ENCODE results near the gene LMAN1L. TPM values are rescaled to one million over a fixed set of nuclear protein-coding genes. Genes with fewer than 3 reads are reported as not detected.

LMAN1L gene
- total RNA-seq = not detected

DNA sequence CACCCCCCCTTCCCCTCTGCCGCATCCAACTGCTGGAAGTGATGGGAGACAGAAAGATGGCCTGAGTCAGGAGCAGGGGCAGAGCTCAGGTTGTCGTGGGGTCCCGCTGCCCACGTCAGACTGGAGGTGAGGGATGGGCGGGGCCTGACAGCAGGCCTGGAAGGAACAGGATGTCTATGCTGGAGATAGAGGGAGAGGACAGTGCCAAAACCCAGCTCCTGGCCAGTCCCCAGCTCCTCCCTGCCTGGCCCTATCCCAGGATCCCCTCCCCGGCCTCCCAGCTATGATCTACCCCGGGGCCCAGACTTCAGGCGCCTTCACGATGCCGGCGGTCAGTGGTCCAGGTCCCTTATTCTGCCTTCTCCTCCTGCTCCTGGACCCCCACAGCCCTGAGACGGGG, at the start of gene LMAN1L:
LMAN1L (plus strand) TSS at position 303 of the 400 bp plus-strand sequence; CDS start at position 323, 20 bp downstream.
- no peak for DNase-seq (ENCODE audit: low spot score)

DNA sequence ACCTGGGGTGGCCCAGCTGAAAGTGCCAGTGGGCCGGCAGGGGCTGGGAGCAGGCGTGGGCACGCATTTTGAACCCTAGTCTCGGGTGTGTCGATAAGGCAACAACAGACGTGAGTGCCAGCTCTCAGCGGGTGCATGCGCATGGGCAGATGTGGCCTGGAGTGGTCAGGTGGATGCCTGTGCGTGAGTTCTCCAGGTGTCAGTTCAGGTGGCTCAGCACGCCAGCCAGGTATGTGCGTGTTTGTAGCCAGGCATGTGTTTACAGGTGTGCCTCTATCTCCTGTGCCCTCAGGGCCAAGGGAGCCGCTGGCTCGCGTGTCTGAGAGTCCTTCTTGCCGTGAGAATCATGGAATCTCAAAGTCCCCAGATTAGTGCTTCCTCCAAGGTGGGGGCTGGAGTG, 49.2 kb upstream of the LMAN1L start:
- no peak for DNase-seq (ENCODE audit: low spot score)

GRCh38 chr15:74767167-74768098, 45.2 kb upstream of the LMAN1L start:
- DNase-seq (ENCODE audit: low spot score) = no peak

DNA sequence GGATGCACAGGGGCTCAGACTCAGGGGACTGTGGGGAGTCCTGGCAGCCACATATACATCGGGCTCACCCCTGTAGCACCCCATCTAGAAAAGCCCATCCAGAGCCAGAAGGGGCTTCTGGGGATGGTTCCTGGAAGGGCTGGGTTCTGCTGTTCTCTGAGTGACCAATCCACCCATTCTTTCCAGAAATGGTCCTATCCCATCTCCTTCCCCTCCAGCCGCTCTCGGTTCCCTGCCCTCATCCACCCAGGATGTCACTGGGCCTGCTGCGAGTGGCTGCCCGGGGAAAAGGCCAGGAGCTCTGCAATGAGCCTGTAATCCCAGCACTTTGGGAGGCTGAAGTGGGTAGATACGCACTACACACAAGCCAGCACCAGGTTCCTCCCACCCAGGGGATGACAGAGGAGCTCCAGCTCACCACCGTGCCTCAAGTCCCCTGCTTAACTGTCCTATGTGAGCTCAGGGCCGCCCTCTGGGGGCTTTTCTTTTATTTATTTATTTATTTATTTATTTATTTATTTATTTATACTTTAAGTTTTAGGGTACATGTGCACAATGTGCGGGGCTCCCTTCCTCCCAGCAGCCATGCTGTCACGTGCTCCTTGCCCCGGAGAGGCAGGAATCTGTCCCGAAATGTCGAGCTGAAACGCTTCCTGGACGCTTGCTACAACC, 44.4 kb upstream of the LMAN1L start:
- DNase-seq (ENCODE audit: low spot score) = no peak

- DNase-seq (ENCODE audit: low spot score) = no peak
These were observed 43.8 kb upstream of the LMAN1L start for GRCh38 chr15:74768771-74769342.

GRCh38 chr15:74769463-74770025, 43.1 kb upstream of the LMAN1L start:
- DNase-seq (ENCODE audit: low spot score) = no peak

DNA sequence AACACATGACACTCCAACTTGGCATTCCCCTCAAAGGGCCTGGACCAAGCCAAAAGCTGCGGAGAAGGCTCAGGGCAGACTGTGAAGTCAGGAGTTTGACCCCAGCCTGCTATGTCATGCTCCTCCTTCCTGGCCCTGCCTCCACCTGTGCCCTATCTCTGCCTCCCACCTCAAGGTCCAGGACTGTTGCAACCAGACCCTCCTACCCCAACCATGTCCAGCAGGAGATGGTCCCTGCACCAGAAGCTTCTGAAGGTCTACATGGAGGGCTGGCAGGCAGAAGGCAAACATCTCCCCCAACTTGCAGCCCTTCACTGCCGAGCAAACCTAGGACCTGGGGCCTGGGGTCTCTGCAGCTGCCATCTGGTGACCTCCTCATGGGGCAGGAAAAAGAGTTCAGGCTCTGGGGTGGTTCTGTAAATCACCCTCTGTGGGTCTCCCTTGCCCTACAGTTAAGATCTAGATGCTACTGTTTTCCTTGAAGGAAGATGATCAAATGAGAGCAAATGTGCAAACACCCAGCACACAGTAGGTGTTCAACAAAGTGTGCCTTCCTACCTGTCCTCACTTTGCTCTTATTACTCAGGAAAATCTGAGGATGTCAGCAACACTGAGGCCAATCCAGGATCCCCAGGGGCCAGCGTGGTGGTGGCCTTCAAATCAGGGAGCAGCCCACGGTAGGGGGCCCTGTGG, 42.3 kb upstream of the LMAN1L start:
- DNase-seq (ENCODE audit: low spot score) = no peak

GRCh38 chr15:74773329-74773728, 39.3 kb upstream of the LMAN1L start:
- DNase-seq (ENCODE audit: low spot score) = no peak

DNA sequence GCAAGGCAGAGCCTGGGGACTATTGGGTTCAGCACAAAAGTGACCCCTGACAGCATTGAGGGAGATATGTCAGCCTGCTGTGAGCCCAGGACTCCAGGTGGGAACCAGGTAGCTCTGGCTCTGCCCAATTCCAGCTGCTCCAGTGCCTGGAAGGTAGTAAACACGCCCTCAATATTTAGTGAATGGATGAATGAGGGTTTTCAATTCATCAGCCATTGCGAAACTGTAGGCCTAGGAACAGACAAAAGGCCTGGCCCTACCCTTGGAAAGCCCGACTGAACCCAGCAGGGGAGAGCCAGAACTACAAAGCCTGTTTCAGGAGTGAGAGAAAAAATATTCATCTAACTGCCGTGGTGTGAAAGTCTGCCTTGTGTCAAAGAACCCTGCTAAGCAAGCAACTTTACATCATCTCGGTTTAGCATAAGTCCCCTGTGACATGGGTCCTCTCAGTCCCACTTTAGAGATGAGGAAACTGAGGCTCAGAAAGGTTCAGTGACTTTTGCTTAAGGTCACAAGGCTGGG, 38.8 kb upstream of the LMAN1L start:
- no peak for DNase-seq (ENCODE audit: low spot score)

DNA sequence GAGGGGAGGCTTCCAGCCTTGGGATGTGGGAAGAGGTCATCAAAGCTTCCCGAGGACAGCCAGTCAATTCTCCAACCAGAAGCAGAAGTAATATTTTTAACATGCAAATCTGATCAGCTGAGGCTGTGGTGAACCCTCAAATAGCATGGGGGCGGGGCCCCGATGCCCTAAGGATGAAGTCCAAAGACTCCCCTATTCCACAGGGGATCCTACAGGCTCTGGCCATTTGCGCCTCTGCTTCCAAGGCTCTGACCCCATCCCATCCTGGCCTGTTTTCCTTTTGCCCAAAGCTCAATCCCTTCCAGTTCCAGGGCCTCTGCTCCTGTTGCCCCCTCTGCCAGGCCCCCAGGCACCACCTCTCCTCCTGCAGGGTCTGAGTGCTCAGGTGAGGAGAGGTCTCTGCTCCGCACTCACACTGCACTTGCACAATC, 37.5 kb upstream of the LMAN1L start:
- DNase-seq (ENCODE audit: low spot score) = no peak

DNA sequence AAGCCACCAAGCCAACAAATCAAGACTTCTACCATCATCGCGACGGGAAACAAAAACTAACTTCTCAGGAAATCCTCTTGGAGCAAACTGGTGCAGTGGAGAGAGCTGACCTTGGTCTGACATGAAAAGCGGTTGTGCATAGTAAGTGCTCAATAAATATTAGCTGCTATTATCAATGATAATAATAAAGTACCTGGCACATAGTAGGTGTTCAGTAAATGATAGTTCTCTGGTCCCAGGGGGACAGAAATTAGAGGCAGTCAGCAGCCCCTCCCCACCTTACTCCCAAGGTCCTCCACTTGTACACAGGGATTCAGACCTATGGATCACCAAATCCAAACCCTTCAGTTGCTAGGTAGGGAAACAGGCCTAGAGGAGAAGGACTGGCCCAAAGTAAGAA, 36.7 kb upstream of the LMAN1L start:
- DNase-seq (ENCODE audit: low spot score) = no peak

DNA sequence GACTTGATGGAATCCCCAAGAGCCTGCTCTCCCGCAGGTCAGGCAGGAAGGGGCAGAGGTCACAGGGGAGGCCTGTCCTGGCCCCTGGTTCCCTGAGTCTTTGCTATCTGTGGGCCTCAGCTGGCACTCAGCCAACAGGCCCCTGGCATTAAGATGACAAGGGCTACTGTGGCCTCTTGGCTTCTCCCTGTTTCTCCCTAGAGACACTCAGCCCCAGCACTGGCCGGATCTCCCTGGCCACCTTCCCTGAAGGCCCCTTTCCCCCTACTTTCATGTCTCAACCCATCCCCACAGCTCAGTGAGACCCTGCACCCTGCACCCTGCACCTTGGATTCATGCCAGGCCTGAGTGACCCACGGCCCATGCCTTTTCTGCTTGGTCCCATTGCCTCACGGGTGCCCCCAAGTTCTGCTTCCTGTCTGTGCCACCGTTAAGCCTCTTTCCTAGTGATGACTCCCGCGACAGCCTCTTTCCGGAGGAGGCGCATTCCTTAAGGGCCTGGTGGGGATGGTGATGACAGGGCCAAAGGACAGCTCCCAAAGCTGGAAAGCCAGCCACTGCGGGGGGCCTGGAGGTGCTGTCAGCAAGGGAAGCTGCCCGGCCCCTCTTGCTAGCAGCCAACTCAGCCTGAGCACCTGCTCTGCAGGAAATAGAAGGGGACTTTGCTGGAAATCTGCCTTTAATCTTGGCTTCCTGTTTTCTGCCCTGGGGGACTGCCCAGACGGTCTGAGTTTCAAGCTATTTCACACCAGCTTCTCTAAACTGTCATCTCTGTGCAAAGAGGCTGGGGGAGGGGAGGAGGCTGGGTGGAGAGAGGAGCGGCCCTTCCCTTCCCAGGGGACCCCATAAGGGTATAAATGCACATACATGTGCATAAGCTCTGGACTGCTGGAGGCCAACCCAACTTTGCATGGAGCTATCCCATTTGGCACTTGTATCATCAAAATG, 35.5 kb upstream of the LMAN1L start:
- no peak for DNase-seq (ENCODE audit: low spot score)

GRCh38 chr15:74777769-74778598, 34.7 kb upstream of the LMAN1L start:
- DNase-seq (ENCODE audit: low spot score) = no peak

DNA sequence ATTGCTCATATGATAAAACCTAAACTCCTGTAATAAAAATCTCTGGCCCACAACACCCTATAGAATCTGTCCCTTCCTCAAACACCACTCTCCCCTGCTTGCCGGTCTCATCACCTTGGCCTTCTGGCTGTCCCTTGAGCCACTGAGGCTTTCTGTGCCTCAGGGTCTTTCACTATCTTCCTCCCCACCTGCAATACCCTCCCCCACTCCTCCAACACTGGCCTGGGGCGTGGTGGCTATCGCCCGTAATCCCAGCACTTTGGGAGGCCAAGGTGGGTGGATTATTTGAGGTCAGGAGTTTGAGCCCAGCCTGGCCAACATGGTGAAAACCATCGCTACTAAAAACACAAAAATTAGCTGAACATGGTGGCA, 34.0 kb upstream of the LMAN1L start:
- no peak for DNase-seq (ENCODE audit: low spot score)

- DNase-seq (ENCODE audit: low spot score) = no peak
These were observed 33.4 kb upstream of the LMAN1L start for GRCh38 chr15:74779162-74779648.

DNA sequence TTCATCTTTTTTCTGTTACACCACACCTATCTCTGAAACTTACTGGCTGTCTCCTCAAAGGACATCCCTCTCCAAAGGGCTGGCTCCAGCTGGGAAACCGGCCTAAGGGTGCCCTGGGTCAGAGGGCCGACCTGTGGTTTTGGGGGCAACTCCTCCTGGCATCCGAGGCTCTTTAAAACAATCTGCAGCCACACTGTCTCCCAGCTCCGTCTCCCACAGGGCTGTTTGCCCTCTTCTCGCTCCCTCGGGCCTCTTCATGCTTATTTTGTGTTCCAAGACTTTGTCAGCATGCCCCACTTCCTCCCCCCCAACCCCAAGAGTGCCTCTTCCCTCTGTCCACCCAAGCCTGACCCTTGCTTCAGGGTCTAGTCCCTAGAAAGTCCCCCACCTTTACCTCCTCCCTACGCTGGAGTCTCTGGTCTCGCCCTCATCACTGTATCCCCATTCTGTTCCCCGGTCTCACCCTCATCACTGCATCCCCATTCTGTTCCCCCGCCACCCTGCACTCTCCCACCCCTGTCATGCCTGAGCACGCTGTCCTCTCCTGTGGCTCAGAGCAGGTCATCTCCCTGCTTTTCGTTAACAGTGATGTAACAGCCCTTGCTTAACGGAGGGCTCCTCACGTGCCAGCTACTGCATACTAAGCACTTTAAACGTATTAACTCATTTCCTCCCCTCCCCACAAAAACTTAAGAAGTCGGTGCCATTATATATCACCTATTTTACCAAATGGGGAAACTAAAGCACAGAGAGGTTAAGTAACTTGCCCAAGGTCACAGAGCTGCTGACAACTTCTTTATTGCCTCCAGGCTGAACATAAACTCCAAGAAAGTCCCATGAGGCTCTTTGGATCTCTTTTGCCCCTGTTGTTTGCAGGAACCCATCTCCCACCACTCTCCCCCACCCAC, 31.9 kb upstream of the LMAN1L start:
- DNase-seq (ENCODE audit: low spot score) = no peak

GRCh38 chr15:74781431-74782258, 31.0 kb upstream of the LMAN1L start, which contains the start of gene CSK:
Gene CSK, plus strand, starts transcription at chr15:74782080. Its CDS starts 16,218 bp downstream, at chr15:74798298.
- DNase-seq (ENCODE audit: low spot score) = peak; percentile 67
